HEK293 (cell line): Measurements from ENCODE around the gene GREM2.
A peak's percentile ranks its signal among the peaks of the same experiment; 100 is the strongest.

ENCODE experiments used
- BCL11B ChIP-seq: fragments of 450-650 bp; formaldehyde crosslinking; IDR thresholded peaks from 2 replicates; pipeline ENCODE4 v1.5.1; 2016; ENCODE audit warnings: low read depth, missing biosample characterization, missing genetic modification characterization
- GLI2 ChIP-seq: fragments of 450-650 bp; formaldehyde crosslinking; IDR thresholded peaks from 2 replicates; pipeline ENCODE4; 2017; ENCODE audit warnings: missing biosample characterization, missing genetic modification characterization, low read depth, borderline replicate concordance
- MEIS1 ChIP-seq: sonication (generic); formaldehyde crosslinking; IDR thresholded peaks from 2 replicates; pipeline ENCODE4 v1.8.1; 2022; ENCODE audit warnings: missing genetic modification reagents, mild to moderate bottlenecking, borderline replicate concordance
- MYNN ChIP-seq: fragments of 450-650 bp; formaldehyde crosslinking; IDR thresholded peaks from 2 replicates; pipeline ENCODE4 v1.5.1; 2016; ENCODE audit warnings: missing biosample characterization, missing genetic modification characterization, borderline replicate concordance
- ZBTB20 ChIP-seq: fragments of 450-650 bp; formaldehyde crosslinking; IDR thresholded peaks from 2 replicates; pipeline ENCODE4 v1.5.1; 2016; ENCODE audit warnings: missing biosample characterization, missing genetic modification characterization
- ZBTB21 ChIP-seq: fragments of 450-650 bp; formaldehyde crosslinking; IDR thresholded peaks from 2 replicates; pipeline ENCODE4 v1.5.1; 2017; ENCODE audit warnings: missing biosample characterization, missing genetic modification characterization
- ZBTB8A ChIP-seq: fragments of 450-650 bp; formaldehyde crosslinking; IDR thresholded peaks from 2 replicates; pipeline ENCODE4 v1.5.1; 2016; ENCODE audit warnings: missing biosample characterization, missing genetic modification characterization
- ZFHX2 ChIP-seq: fragments of 450-650 bp; formaldehyde crosslinking; conservative IDR thresholded peaks from 2 replicates; pipeline ENCODE4 v1.5.1; 2016; ENCODE audit warnings: missing biosample characterization, missing genetic modification characterization
- ZFP69B ChIP-seq: fragments of 450-650 bp; formaldehyde crosslinking; IDR thresholded peaks from 2 replicates; pipeline ENCODE4 v1.5.1; 2016; ENCODE audit warnings: missing biosample characterization, missing genetic modification characterization
- ZNF133 ChIP-seq: fragments of 450-650 bp; formaldehyde crosslinking; IDR thresholded peaks from 2 replicates; pipeline ENCODE4 v1.5.1; 2016; ENCODE audit warnings: missing biosample characterization, missing genetic modification characterization
- ZNF19 ChIP-seq: fragments of 450-650 bp; formaldehyde crosslinking; IDR thresholded peaks from 2 replicates; pipeline ENCODE4; 2016; ENCODE audit warnings: missing biosample characterization, missing genetic modification characterization, low read depth
- ZNF266 ChIP-seq: fragments of 450-650 bp; formaldehyde crosslinking; IDR thresholded peaks from 2 replicates; pipeline ENCODE4 v1.5.1; 2016; ENCODE audit warnings: missing biosample characterization, missing genetic modification characterization, low read depth
- ZNF302 ChIP-seq: fragments of 450-650 bp; formaldehyde crosslinking; IDR thresholded peaks from 2 replicates; pipeline ENCODE4 v1.5.1; 2016; ENCODE audit warnings: missing biosample characterization, missing genetic modification characterization, low read depth
- ZNF311 ChIP-seq: fragments of 450-650 bp; formaldehyde crosslinking; IDR thresholded peaks from 2 replicates; pipeline ENCODE4 v1.5.1; 2017; ENCODE audit warnings: missing biosample characterization, missing genetic modification characterization, borderline replicate concordance
- ZNF324 ChIP-seq: fragments of 450-650 bp; formaldehyde crosslinking; IDR thresholded peaks from 2 replicates; pipeline ENCODE4 v1.5.1; 2016; ENCODE audit warnings: missing biosample characterization, missing genetic modification characterization
- ZNF514 ChIP-seq: fragments of 450-650 bp; formaldehyde crosslinking; IDR thresholded peaks from 2 replicates; pipeline ENCODE4 v1.5.1; 2016; ENCODE audit warnings: missing biosample characterization, missing genetic modification characterization
- ZNF707 ChIP-seq: fragments of 450-650 bp; formaldehyde crosslinking; IDR thresholded peaks from 2 replicates; pipeline ENCODE4 v1.5.1; 2016; ENCODE audit warnings: missing biosample characterization, missing genetic modification characterization
- ZNF768 ChIP-seq: fragments of 450-650 bp; formaldehyde crosslinking; IDR thresholded peaks from 2 replicates; pipeline ENCODE4 v1.5.1; 2018; ENCODE audit warnings: missing biosample characterization, mild to moderate bottlenecking, missing genetic modification characterization
- ZNF777 ChIP-seq: fragments of 450-650 bp; formaldehyde crosslinking; IDR thresholded peaks from 2 replicates; pipeline ENCODE4 v1.5.1; 2017; ENCODE audit warnings: missing biosample characterization, missing genetic modification characterization, borderline replicate concordance
- TF ChIP-seq, protein P1 (sequence below): fragments of 450-650 bp; formaldehyde crosslinking; IDR thresholded peaks from 2 replicates; pipeline ENCODE4 v1.5.1; 2017; ENCODE audit warnings: missing biosample characterization, missing genetic modification characterization
- TF ChIP-seq, protein P2 (sequence below): fragments of 450-650 bp; formaldehyde crosslinking; IDR thresholded peaks from 2 replicates; pipeline ENCODE4 v1.5.1; 2016; ENCODE audit warnings: missing biosample characterization, missing genetic modification characterization
- TF ChIP-seq, protein P3 (sequence below): fragments of 450-650 bp; formaldehyde crosslinking; IDR thresholded peaks from 2 replicates; pipeline ENCODE4 v1.5.1; 2016; ENCODE audit warnings: missing biosample characterization, missing genetic modification characterization
- TF ChIP-seq, protein P4 (sequence below): fragments of 450-650 bp; formaldehyde crosslinking; IDR thresholded peaks from 2 replicates; pipeline ENCODE4 v1.5.1; 2016; ENCODE audit warnings: missing biosample characterization, missing genetic modification characterization
- TF ChIP-seq, protein P5 (sequence below): fragments of 450-650 bp; formaldehyde crosslinking; IDR thresholded peaks from 2 replicates; pipeline ENCODE4 v1.5.1; 2016; ENCODE audit warnings: missing biosample characterization, missing genetic modification characterization
- TF ChIP-seq, protein P6 (sequence below): fragments of 450-650 bp; formaldehyde crosslinking; IDR thresholded peaks from 2 replicates; pipeline ENCODE4 v1.5.1; 2017; ENCODE audit warnings: missing biosample characterization, mild to moderate bottlenecking, missing genetic modification characterization, moderate library complexity
- TF ChIP-seq, protein P7 (sequence below): fragments of 450-650 bp; formaldehyde crosslinking; optimal IDR thresholded peaks from 2 replicates; pipeline ENCODE3; 2016; ENCODE audit warnings: missing biosample characterization, mild to moderate bottlenecking, missing genetic modification characterization
- TF ChIP-seq, protein P8 (sequence below): fragments of 450-650 bp; formaldehyde crosslinking; IDR thresholded peaks from 2 replicates; pipeline ENCODE4 v1.5.1; 2016; ENCODE audit warnings: missing biosample characterization, missing genetic modification characterization

GREM2 gene

DNA sequence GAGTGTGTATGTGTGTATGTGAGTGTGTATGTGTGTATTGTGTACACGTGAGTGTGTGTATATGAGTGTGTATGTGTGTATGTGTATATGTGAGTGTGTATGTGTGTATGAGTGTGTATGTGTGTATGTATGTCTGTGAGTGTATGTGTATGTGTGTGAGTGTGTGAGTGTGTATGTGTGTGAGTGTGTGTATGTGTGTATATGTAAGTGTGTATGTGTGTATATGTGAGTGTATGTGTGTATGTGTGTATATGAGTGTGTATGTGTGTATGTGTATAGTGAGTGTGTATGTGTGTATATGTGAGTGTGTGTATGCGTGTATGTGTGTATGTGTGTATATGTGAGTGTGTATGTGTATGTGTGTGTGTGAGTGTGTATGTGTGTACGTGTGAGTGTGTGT, 49.2 kb downstream of the GREM2 start (continued):
- no peak for TF ChIP-seq ZFHX2 (tag by site-specific recombination)
- TF ChIP-seq GLI2 (tag by site-specific recombination) = no peak
- TF ChIP-seq, protein P1, sequence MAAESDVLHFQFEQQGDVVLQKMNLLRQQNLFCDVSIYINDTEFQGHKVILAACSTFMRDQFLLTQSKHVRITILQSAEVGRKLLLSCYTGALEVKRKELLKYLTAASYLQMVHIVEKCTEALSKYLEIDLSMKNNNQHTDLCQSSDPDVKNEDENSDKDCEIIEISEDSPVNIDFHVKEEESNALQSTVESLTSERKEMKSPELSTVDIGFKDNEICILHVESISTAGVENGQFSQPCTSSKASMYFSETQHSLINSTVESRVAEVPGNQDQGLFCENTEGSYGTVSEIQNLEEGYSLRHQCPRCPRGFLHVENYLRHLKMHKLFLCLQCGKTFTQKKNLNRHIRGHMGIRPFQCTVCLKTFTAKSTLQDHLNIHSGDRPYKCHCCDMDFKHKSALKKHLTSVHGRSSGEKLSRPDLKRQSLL (tag by site-specific recombination) = no peak
- TF ChIP-seq ZBTB8A (tag by site-specific recombination) = no peak
- TF ChIP-seq ZNF133 = peak; percentile 64; the same call in 1 of the 2 replicates
- TF ChIP-seq ZFP69B (tag by site-specific recombination) = peak; percentile 39; the same call in 1 of the 2 replicates
- TF ChIP-seq ZNF707 = peak; percentile 64
- TF ChIP-seq, protein P2, sequence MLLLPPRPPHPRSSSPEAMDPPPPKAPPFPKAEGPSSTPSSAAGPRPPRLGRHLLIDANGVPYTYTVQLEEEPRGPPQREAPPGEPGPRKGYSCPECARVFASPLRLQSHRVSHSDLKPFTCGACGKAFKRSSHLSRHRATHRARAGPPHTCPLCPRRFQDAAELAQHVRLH (tag by site-specific recombination) = peak; percentile 65
- TF ChIP-seq ZNF19 (tag by site-specific recombination) = no peak
- TF ChIP-seq, protein P3, sequence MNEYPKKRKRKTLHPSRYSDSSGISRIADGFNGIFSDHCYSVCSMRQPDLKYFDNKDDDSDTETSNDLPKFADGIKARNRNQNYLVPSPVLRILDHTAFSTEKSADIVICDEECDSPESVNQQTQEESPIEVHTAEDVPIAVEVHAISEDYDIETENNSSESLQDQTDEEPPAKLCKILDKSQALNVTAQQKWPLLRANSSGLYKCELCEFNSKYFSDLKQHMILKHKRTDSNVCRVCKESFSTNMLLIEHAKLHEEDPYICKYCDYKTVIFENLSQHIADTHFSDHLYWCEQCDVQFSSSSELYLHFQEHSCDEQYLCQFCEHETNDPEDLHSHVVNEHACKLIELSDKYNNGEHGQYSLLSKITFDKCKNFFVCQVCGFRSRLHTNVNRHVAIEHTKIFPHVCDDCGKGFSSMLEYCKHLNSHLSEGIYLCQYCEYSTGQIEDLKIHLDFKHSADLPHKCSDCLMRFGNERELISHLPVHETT (tag by site-specific recombination) = no peak
- TF ChIP-seq, protein P4, sequence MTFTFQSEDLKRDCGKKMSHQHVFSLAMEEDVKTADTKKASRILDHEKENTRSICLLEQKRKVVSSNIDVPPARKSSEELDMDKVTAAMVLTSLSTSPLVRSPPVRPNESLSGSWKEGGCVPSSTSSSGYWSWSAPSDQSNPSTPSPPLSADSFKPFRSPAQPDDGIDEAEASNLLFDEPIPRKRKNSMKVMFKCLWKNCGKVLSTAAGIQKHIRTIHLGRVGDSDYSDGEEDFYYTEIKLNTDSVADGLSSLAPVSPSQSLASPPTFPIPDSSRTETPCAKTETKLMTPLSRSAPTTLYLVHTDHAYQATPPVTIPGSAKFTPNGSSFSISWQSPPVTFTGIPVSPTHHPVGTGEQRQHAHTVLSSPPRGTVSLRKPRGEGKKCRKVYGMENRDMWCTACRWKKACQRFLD (tag by site-specific recombination) = no peak
- TF ChIP-seq ZNF302 = no peak
- no peak for TF ChIP-seq ZNF768 (tag by site-specific recombination)
- no peak for TF ChIP-seq MEIS1 (CRISPR knock-in tag)
- peak; percentile 27; the same call in 1 of the 2 replicates for TF ChIP-seq ZBTB20 (tag by site-specific recombination)
- TF ChIP-seq MYNN (tag by site-specific recombination) = 0 out of 2 replicates have a peak, but pooled peaks have one; percentile 7
- TF ChIP-seq ZNF514 (tag by site-specific recombination) = no peak
- no peak; the same call in 1 of the 2 replicates for TF ChIP-seq ZNF311 (tag by site-specific recombination)
- TF ChIP-seq, protein P5, sequence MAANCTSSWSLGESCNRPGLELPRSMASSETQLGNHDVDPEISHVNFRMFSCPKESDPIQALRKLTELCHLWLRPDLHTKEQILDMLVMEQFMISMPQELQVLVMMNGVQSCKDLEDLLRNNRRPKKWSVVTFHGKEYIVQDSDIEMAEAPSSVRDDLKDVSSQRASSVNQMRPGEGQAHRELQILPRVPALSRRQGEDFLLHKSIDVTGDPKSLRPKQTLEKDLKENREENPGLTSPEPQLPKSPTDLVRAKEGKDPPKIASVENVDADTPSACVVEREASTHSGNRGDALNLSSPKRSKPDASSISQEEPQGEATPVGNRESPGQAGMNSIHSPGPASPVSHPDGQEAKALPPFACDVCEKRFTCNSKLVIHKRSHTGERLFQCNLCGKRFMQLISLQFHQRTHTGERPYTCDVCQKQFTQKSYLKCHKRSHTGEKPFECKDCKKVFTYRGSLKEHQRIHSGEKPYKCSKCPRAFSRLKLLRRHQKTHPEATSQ (tag by site-specific recombination) = peak; percentile 23; the same call in 1 of the 2 replicates
- TF ChIP-seq, protein P6, sequence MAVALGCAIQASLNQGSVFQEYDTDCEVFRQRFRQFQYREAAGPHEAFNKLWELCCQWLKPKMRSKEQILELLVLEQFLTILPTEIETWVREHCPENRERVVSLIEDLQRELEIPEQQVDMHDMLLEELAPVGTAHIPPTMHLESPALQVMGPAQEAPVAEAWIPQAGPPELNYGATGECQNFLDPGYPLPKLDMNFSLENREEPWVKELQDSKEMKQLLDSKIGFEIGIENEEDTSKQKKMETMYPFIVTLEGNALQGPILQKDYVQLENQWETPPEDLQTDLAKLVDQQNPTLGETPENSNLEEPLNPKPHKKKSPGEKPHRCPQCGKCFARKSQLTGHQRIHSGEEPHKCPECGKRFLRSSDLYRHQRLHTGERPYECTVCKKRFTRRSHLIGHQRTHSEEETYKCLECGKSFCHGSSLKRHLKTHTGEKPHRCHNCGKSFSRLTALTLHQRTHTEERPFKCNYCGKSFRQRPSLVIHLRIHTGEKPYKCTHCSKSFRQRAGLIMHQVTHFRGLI (tag by site-specific recombination) = no peak
- TF ChIP-seq ZNF777 = no peak
- TF ChIP-seq, protein P7, sequence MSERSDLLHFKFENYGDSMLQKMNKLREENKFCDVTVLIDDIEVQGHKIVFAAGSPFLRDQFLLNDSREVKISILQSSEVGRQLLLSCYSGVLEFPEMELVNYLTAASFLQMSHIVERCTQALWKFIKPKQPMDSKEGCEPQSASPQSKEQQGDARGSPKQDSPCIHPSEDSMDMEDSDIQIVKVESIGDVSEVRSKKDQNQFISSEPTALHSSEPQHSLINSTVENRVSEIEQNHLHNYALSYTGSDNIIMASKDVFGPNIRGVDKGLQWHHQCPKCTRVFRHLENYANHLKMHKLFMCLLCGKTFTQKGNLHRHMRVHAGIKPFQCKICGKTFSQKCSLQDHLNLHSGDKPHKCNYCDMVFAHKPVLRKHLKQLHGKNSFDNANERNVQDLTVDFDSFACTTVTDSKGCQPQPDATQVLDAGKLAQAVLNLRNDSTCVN (tag by site-specific recombination) = no peak
- TF ChIP-seq, protein P8, sequence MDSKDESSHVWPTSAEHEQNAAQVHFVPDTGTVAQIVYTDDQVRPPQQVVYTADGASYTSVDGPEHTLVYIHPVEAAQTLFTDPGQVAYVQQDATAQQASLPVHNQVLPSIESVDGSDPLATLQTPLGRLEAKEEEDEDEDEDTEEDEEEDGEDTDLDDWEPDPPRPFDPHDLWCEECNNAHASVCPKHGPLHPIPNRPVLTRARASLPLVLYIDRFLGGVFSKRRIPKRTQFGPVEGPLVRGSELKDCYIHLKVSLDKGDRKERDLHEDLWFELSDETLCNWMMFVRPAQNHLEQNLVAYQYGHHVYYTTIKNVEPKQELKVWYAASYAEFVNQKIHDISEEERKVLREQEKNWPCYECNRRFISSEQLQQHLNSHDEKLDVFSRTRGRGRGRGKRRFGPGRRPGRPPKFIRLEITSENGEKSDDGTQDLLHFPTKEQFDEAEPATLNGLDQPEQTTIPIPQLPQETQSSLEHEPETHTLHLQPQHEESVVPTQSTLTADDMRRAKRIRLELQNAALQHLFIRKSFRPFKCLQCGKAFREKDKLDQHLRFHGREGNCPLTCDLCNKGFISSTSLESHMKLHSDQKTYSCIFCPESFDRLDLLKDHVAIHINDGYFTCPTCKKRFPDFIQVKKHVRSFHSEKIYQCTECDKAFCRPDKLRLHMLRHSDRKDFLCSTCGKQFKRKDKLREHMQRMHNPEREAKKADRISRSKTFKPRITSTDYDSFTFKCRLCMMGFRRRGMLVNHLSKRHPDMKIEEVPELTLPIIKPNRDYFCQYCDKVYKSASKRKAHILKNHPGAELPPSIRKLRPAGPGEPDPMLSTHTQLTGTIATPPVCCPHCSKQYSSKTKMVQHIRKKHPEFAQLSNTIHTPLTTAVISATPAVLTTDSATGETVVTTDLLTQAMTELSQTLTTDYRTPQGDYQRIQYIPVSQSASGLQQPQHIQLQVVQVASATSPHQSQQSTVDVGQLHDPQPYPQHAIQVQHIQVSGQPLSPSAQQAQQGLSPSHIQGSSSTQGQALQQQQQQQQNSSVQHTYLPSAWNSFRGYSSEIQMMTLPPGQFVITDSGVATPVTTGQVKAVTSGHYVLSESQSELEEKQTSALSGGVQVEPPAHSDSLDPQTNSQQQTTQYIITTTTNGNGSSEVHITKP (tag by site-specific recombination) = no peak
- TF ChIP-seq ZNF324 (tag by site-specific recombination) = peak; percentile 18; the same call in 1 of the 2 replicates
- TF ChIP-seq ZNF266 (tag by site-specific recombination) = peak; percentile 79; the same call in 1 of the 2 replicates
- TF ChIP-seq ZBTB21 (tag by site-specific recombination) = no peak
- no peak for TF ChIP-seq BCL11B (tag by site-specific recombination)
